Pancreas (tissue), 10 donors: ENCODE measurements around the gene STARD8. TPM values are rescaled to one million over a fixed set of nuclear protein-coding genes. Genes with fewer than 3 reads are reported as not detected.

Source experiments
- ATAC-seq, 4 donors: fragments of 200-7000 bp; cut with Tn5 transposase; one replicate each; pipeline versions ENCODE4 v1.8.0 to v1.9.1; 2020; ENCODE audit warnings: mild to moderate bottlenecking in 4 of 4, moderate library complexity in 4 of 4
- DNase-seq, 6 donors: peaks; one replicate each; pipeline ENCODE4 v3.0.0-alpha.2; 2020
- FAIRE-seq: peaks from 2 replicates; lab custom pipeline; 2012; peaks lifted over from hg19 to GRCh38; lab: Jason Lieb, UNC
- H3K27ac ChIP-seq, 4 donors: fragments of 200-600 bp; sonication (generic); 1 replicate in 3 of 4; 2 replicates in 1 of 4; pipeline versions ENCODE4 v1.5.0 to v1.8.0; 2020
- H3K27me3 ChIP-seq, 4 donors: fragments of 200-600 bp; one replicate each; pipeline ENCODE4 v1.8.0; 2021
- H3K36me3 ChIP-seq, 3 donors: fragments of 200-600 bp; sonication (generic) in 1 of 3; one replicate each; pipeline versions ENCODE4 v1.5.0 to v1.8.0; 2020 to 2021
- H3K4me1 ChIP-seq, 3 donors: fragments of 200-600 bp; one replicate each; pipeline ENCODE4 v1.8.0; 2021
- H3K4me3 ChIP-seq, 4 donors: fragments of 200-600 bp; sonication (generic) in 2 of 4; one replicate each; pipeline versions ENCODE4 v1.5.0 to v1.8.0; 2020 to 2021
- H3K9me3 ChIP-seq, 4 donors: fragments of 200-600 bp; one replicate each; pipeline ENCODE4 v1.8.0; 2021
- WGBS, 2 donors: extraction: QIAGEN DNeasy Blood & Tissue Kit; methylation state at CpG; one replicate each; pipeline ENCODE4 v1.1.7; 2013; 5-methylcytosine and 5-hydroxymethylcytosine counted together
- intact Hi-C, 3 donors: fragments of 100-400 bp; cut with DNase I; formaldehyde crosslinking; loops; one replicate each; pipeline versions ENCODE4 v1.11.1 to v1.14.2; 2022
- polyA plus RNA-seq, 2 donors: library from polyadenylated mRNA; stranded (reverse); fragments of 200-250 nt; gene quantifications; one replicate each; pipeline ENCODE4 v1.2.3, GENCODE V29; 2013
- total RNA-seq, 6 donors: library from RNA; stranded (reverse); fragmentation: NEBNext Ultra II Directional in 4 of 6; extraction: Animal tissue kit (Norgen Biotek cat#: 25700) in 4 of 6; gene quantifications; one replicate each; pipeline versions ENCODE4 v1.2.1 to v1.2.4, GENCODE V29; 2021 to 2023
- TF ChIP-seq, protein P1 (sequence below), 4 donors: fragments of 200-600 bp; sonication (generic) in 3 of 4; IDR thresholded peaks; one replicate each; pipeline versions ENCODE4 v1.5.0 to v1.8.0; 2021; ENCODE audit warnings: antibody characterized with exemption in 4 of 4
- donor health status: healthy with polysubstance abuse.
- donor health status: DM: no; HTN: no; CAD: no; lungs with moderate emphysema.
- donor health status: DM: no; HTN: no; CAD: no.
- donor health status: control.
- donor health status: control.
- donor health status: Bipolar disorder and iron deficiency.
- donor health status: DM: yes; HTN: yes; CAD: no.
- donor health status: DM: no; HTN: no; CAD: no.
- donor health status: DM: no; HTN: no; CAD: no.
- donor health status: DM: yes; HTN: yes; CAD: no.

The STARD8 gene
- total and polyA plus RNA-seq, 8 donors: 2.3 to 3.7 (median 2.9) TPM

- FAIRE-seq (no peak), ATAC-seq (no peak), DNase-seq (no peak)
- Histone ChIP-seq H3K36me3 (no peaks in the 10 kb centered on the region), H3K27ac (no peak overlapping the region), H3K4me3 (no peak overlapping the region), H3K27me3 (no peaks in the 10 kb centered on the region), H3K4me1 (no peaks in the 10 kb centered on the region), H3K9me3 (no peaks in the 10 kb centered on the region)
- intact Hi-C loops: no loop called here
- WGBS, 2 donors: 86 to 96% methylated on average over 9 of the region's 9 CpGs
- TF ChIP-seq, protein P1, sequence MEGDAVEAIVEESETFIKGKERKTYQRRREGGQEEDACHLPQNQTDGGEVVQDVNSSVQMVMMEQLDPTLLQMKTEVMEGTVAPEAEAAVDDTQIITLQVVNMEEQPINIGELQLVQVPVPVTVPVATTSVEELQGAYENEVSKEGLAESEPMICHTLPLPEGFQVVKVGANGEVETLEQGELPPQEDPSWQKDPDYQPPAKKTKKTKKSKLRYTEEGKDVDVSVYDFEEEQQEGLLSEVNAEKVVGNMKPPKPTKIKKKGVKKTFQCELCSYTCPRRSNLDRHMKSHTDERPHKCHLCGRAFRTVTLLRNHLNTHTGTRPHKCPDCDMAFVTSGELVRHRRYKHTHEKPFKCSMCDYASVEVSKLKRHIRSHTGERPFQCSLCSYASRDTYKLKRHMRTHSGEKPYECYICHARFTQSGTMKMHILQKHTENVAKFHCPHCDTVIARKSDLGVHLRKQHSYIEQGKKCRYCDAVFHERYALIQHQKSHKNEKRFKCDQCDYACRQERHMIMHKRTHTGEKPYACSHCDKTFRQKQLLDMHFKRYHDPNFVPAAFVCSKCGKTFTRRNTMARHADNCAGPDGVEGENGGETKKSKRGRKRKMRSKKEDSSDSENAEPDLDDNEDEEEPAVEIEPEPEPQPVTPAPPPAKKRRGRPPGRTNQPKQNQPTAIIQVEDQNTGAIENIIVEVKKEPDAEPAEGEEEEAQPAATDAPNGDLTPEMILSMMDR (IDR thresholded peaks at IDR 0.05): no peak
These were observed 73.4 kb downstream of the STARD8 start for GRCh38 chrX:68720851-68721250.

DNA sequence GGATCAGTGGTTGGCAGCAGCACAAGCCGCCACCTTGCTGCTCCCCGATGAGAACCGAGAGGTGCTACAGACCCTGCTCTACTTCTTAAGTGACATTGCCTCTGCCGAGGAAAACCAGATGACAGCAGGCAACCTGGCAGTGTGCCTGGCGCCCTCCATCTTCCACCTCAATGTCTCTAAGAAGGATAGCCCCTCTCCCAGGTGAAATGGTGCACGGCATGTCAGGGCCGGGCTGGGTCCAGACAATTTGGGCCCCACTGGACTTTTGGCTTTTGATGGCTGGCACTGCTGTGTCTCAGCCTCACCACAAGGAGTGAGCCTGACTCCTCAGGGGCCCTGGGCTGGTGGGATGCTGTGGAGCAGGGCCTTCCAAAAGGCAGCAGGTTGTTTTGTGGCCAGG, 74.1 kb downstream of the STARD8 start:
- WGBS, 2 donors: 83 to 87% methylated on average over 7 of the region's 7 CpGs
- DNase-seq (no peak), ATAC-seq (no peak), FAIRE-seq (no peak)
- Histone ChIP-seq H3K27ac (no peak overlapping the region), H3K4me3 (no peak overlapping the region), H3K9me3 (no peaks in the 10 kb centered on the region), H3K27me3 (no peaks in the 10 kb centered on the region), H3K4me1 (no peaks in the 10 kb centered on the region), H3K36me3 (no peaks in the 10 kb centered on the region)
- TF ChIP-seq, protein P1 (IDR thresholded peaks at IDR 0.05): no peak
- intact Hi-C loops: no loop called here

DNA sequence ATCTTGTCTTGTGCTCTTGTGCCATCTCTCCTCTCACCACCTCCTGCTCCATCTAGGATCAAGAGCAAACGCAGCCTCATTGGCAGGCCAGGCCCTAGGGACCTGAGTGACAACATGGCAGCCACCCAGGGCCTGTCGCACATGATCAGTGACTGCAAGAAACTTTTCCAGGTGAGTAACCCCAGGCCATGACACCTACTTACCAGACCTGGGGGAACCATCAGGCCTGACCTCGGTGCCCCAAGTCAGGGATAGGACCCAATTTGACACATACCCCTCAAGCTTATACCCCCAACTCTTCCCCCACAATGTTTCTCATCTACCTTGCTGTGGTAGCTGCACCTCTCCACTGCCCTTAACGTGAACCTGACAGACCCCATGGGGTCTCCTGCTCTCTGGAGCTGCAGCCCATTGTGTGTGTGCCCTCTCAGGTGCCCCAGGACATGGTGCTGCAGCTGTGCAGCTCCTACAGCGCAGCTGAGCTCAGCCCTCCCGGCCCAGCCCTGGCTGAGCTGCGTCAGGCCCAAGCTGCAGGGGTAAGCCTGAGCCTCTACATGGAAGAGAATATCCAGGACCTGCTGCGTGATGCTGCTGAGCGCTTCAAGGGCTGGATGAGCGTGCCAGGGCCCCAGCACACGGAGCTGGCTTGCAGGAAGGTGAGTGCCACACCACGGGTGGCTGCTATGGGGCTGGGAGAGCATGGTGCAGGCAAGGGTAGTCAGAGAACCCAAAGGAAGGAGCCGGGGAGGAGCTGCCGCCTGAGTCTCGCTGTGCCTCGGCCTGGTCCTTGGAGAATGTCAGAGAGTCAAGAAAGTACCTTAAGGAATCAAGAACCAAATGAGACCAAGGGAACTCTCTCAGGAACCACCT, 74.8 kb downstream of the STARD8 start:
- H3K9me3 ChIP-seq: no peaks in the 10 kb centered on the region
- no peaks in the 10 kb centered on the region for H3K36me3 ChIP-seq
- no peak overlapping the region for H3K4me3 ChIP-seq
- WGBS, 2 donors: 74 to 88% methylated on average over 16 of the region's 16 CpGs
- intact Hi-C loops: no loop called here
- DNase-seq (no peak), ATAC-seq (no peak), FAIRE-seq (no peak)
- no peak overlapping the region for H3K27ac ChIP-seq
- no peaks in the 10 kb centered on the region for H3K4me1 ChIP-seq
- H3K27me3 ChIP-seq: no peaks in the 10 kb centered on the region
- TF ChIP-seq, protein P1 (IDR thresholded peaks at IDR 0.05): no peak

- WGBS, 2 donors: 85 to 92% methylated on average over 24 of the region's 24 CpGs
- Histone ChIP-seq H3K9me3 (no peaks in the 10 kb centered on the region), H3K36me3 (no peaks in the 10 kb centered on the region), H3K4me1 (no peaks in the 10 kb centered on the region), H3K4me3 (no peak overlapping the region), H3K27ac (no peak overlapping the region), H3K27me3 (peaks cover 0 to 4% (median 0%) of the 10 kb centered on the region in 4 donors)
- ATAC-seq (no peak), DNase-seq (no peak), FAIRE-seq (no peak)
- TF ChIP-seq, protein P1 (IDR thresholded peaks at IDR 0.05): no peak
- intact Hi-C loops: no loop called here
These were observed 76.2 kb downstream of the STARD8 start for GRCh38 chrX:68723491-68724155.
